ENCODE measurements around the gene PAPPA. TPM values are rescaled to one million over a fixed set of nuclear protein-coding genes. Genes with fewer than 3 reads are reported as not detected.

Gene PAPPA
- total RNA-seq, 2 experiments from 2014 or later, result not detected

DNA sequence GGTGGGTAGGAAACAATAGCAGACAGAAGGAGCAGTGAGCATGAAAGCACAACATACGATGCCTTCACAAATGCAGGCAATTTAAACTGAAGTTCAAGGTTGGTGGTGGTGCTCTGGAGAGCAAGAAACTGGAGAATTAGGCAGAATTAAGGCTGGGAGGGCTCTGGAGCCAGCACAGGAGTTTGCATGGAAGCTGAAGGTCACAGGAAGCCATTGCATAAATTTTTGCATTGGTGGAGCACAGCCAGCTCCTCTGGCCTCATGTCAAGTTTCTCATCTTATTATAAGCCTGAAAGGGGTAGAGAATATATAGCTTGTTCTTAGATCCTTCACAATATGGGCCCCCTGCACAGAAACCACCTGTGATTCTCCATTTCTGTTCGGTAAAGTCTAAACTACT, 207.4 kb downstream of the PAPPA start:
- H3K27ac Mint-ChIP-seq, result no peak overlapping the region
- no peaks in the 10 kb centered on the region for H3K36me3 Mint-ChIP-seq
- H3K9me3 Mint-ChIP-seq, result no peaks in the 10 kb centered on the region
- ATAC-seq (ENCODE audit: low read depth) (no peak), DNase-seq (no peak)
- H3K27me3 Mint-ChIP-seq, result no peaks in the 10 kb centered on the region
- POLR2A ChIA-PET, result no interaction called here
- H3K4me1 Mint-ChIP-seq, result no peaks in the 10 kb centered on the region
- H3K4me3 Mint-ChIP-seq, result no peak overlapping the region

DNA sequence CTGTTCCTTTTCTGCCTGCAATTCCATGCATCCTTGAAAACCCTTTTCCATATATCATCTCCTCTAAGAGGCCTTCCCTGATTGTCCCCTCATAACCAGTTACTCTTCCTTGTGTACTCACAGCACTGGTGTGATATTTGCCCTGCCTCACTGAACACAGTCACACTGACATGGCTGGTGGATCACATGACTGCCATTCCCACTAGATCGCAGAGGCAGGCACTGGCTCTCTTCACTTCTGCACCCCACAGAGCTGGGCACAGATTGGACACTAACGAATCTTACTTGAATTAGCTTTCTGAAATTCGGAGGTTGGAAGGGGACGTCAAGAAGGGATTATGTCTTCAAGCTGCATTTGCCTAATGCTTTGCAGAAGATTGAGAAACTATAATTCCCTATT, 208.0 kb downstream of the PAPPA start:
- no peaks in the 10 kb centered on the region for H3K36me3 Mint-ChIP-seq

DNA sequence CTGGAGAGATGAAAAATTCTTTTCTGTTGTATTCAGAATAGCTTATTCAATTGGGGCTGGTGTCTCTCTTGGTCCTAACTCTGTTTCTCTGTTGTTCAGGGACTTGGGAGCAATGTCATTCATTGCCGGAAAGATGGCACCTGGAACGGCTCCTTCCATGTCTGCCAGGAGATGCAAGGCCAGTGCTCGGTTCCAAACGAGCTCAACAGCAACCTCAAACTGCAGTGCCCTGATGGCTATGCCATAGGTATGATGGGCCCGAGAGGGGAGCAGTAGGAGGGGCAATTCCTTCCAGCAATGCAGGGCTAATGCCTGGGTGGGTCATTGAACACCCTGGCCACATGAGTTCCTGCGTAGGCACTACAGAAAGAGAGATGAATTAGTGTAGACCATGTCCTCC, 208.9 kb downstream of the PAPPA start:
- Mint-ChIP-seq H3K4me1 (no peaks in the 10 kb centered on the region), H3K36me3 (no peaks in the 10 kb centered on the region), H3K27ac (no peak overlapping the region), H3K27me3 (no peaks in the 10 kb centered on the region), H3K9me3 (no peaks in the 10 kb centered on the region), H3K4me3 (no peak overlapping the region)
- DNase-seq (no peak), ATAC-seq (ENCODE audit: low read depth) (no peak)
- POLR2A ChIA-PET, result no interaction called here

More for the DNA sequence above, 208.0 kb downstream of the PAPPA start:
- POLR2A ChIA-PET, result no interaction called here
- H3K4me1 Mint-ChIP-seq, result no peaks in the 10 kb centered on the region
- H3K27me3 Mint-ChIP-seq, result no peaks in the 10 kb centered on the region
- ATAC-seq (ENCODE audit: low read depth) (no peak), DNase-seq (no peak)
- no peak overlapping the region for H3K27ac Mint-ChIP-seq
- no peak overlapping the region for H3K4me3 Mint-ChIP-seq
- no peaks in the 10 kb centered on the region for H3K9me3 Mint-ChIP-seq

DNA sequence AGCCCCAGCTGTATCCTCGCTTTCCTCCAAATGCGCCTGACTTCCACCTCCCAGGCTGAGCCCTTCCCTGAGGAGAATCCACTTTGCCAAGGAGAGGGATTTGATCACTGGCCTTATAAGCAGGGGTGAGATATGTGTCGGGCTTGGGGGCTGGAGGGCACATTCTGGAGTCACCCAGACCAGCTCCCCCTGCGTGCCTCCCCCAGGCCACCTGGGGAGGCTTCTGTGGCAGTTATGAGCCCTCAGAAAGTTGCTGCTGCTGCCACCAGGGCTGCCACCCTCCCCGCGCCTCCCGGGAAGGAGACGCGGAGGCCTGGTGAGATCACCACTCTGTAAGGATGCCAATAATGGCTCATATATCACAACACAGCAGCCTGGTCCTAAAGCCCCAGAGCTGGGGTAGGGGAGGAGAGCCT, 211.5 kb downstream of the PAPPA start:
- Mint-ChIP-seq H3K9me3 (no peaks in the 10 kb centered on the region), H3K27ac (no peak overlapping the region), H3K4me1 (no peaks in the 10 kb centered on the region), H3K4me3 (no peak overlapping the region), H3K36me3 (no peaks in the 10 kb centered on the region), H3K27me3 (peaks cover 2% of the 10 kb centered on the region)
- ATAC-seq (ENCODE audit: low read depth), result no peak
- no peak for DNase-seq
- POLR2A ChIA-PET, result no interaction called here

DNA sequence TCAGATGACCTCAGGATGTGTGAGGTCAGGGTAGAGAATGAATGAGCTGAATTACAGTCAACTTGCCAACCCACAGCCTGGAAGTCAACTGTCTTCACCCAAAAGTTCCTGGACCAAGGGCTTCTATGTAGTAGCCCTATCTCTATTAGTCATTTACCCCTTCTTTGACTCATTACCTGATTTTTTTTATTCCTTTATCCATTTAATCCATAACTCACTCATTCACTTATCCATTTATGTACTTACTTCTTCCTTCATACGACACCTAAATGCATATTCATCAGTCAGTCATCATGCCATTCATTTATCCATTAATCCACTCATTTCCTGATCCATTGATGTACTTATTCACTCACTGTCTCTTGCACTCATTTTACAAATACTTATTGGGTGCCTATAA, 212.7 kb downstream of the PAPPA start:
- ATAC-seq (ENCODE audit: low read depth) (no peak), DNase-seq (no peak)
- no peak overlapping the region for H3K27ac Mint-ChIP-seq
- H3K9me3 Mint-ChIP-seq, result no peaks in the 10 kb centered on the region
- H3K4me3 Mint-ChIP-seq, result no peak overlapping the region
- no peaks in the 10 kb centered on the region for H3K36me3 Mint-ChIP-seq
- peaks cover 2% of the 10 kb centered on the region for H3K27me3 Mint-ChIP-seq
- POLR2A ChIA-PET, result no interaction called here
- no peaks in the 10 kb centered on the region for H3K4me1 Mint-ChIP-seq

DNA sequence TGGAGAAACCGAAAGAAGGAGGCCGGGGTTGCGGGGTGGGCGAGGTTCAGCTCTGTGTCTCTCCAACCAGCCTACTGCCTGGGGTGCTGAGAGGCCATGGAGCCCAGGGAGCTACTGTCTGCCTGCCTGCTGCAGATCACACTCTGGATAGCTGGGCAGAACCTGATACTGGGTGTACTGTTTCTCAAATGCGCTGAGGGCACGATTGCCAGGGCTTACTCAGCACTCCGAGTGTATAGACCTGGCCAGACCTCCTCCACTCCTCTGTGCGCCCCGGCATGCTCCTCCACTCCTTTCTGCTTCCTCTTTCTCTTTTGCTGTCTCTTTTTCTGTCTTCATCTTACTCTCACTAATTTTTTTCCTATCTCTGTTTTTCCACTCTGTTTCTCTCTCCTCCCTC, 215.1 kb downstream of the PAPPA start:
- Mint-ChIP-seq H3K9me3 (no peaks in the 10 kb centered on the region), H3K27me3 (peaks cover 2% of the 10 kb centered on the region), H3K36me3 (no peaks in the 10 kb centered on the region), H3K4me1 (no peaks in the 10 kb centered on the region), H3K4me3 (no peak overlapping the region), H3K27ac (no peak overlapping the region)
- POLR2A ChIA-PET, result no interaction called here
- ATAC-seq (ENCODE audit: low read depth) (no peak), DNase-seq (no peak)

DNA sequence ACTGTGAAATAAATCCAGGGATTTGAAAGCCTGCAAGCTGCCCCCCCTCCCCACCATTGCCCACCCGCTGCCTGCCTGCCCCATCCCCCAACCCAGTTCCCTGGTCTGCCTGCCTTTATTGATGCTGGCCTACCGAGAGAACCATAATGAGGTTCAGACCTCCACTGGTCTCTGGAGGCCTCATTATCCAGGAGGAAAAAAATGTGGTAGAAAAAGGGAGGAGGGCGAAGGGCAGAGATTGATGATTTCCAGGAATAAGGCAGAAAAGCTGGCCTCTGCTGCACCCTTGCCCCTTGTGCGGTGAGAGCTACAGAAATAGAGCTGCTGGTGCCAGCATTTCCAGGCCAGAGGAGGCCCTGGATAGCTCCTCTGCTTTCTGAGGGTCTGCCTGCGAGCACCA, 216.1 kb downstream of the PAPPA start:
- no peak overlapping the region for H3K27ac Mint-ChIP-seq
- H3K27me3 Mint-ChIP-seq, result peaks cover 2% of the 10 kb centered on the region
- no peak for DNase-seq
- no peak overlapping the region for H3K4me3 Mint-ChIP-seq
- POLR2A ChIA-PET, result no interaction called here
- no peak for ATAC-seq (ENCODE audit: low read depth)
- H3K36me3 Mint-ChIP-seq, result no peaks in the 10 kb centered on the region
- peaks cover 2% of the 10 kb centered on the region for H3K9me3 Mint-ChIP-seq
- peaks cover 2% of the 10 kb centered on the region for H3K4me1 Mint-ChIP-seq

DNA sequence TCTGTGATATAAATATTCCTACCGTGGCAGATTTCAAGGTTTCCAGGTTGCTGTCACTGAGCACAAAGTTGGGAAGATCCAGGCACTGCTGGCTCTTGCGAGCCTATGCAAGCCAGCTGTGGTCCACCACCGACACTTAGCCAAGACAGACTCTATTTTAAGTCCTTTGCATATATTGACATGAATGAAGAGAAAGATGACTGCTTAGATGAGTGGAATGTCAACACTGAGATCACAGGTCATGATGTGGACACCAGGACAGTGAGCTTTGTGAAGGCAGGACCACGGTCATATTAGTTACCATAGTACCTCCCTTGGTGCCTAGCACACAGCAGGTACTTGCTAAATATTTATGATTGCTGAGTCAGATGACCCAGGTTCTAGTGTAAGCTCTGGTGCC, 217.0 kb downstream of the PAPPA start:
- no peak overlapping the region for H3K27ac Mint-ChIP-seq
- H3K9me3 Mint-ChIP-seq, result peaks cover 2% of the 10 kb centered on the region
- peaks cover 2% of the 10 kb centered on the region for H3K27me3 Mint-ChIP-seq
- H3K4me1 Mint-ChIP-seq, result peaks cover 2% of the 10 kb centered on the region
- H3K4me3 Mint-ChIP-seq, result no peak overlapping the region
- ATAC-seq (ENCODE audit: low read depth) (no peak), DNase-seq (no peak)
- no peaks in the 10 kb centered on the region for H3K36me3 Mint-ChIP-seq
- POLR2A ChIA-PET, result no interaction called here

DNA sequence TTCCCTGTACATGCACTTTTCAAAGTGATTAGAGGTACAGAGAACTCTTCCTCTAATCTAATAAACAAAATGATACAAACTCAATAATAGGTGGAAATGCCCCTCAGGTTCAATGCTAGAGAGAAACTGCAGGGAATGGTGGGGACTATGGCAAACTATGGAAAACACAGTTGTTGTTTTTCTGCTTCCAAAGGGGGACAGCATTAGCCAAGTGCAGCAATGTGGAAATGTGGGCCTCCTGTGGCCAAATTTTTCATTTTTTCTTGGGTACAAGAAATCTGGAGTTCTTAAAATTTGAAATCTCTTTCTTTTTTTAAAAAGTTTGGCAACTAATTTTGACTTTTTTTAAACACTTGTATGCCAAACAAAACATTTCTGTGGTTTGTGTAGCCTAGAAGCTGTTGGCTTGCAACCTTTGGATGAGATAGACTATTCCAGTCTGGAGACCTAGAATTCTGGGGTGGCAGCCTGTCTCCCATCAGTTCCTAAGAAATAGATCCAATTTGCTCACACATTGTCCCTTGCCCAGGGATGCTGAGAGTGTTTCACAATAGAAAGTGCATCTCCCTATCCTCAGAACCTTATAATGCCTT, 218.6 kb downstream of the PAPPA start:
- H3K9me3 Mint-ChIP-seq, result peaks cover 2% of the 10 kb centered on the region
- H3K27ac Mint-ChIP-seq, result no peak overlapping the region
- peaks cover 2% of the 10 kb centered on the region for H3K27me3 Mint-ChIP-seq
- ATAC-seq (ENCODE audit: low read depth) (no peak), DNase-seq (no peak)
- POLR2A ChIA-PET, result no interaction called here
- H3K4me3 Mint-ChIP-seq, result no peak overlapping the region
- no peaks in the 10 kb centered on the region for H3K36me3 Mint-ChIP-seq
- H3K4me1 Mint-ChIP-seq, result peaks cover 2% of the 10 kb centered on the region

DNA sequence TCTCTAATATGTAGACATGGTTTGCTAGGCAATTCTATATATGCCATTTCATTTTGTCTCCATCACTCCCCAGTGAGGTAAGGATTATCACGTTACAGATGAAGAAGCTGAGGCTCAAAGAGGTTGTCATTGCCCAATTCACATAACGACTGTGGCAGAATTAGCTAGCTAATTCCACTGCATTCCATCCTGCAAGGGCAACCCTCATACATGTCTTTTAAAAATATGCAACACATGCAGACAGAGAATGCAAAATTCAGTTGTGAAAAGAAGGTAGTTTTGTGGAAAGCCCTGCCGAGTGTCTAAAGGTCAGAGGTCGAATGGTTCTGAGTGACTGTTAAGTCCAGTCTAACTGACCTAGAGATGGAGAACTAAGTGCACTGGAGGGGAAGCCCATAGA, 219.2 kb downstream of the PAPPA start:
- no peak for ATAC-seq (ENCODE audit: low read depth)
- no peak overlapping the region for H3K4me3 Mint-ChIP-seq
- peaks cover 2% of the 10 kb centered on the region for H3K4me1 Mint-ChIP-seq
- H3K27ac Mint-ChIP-seq, result no peak overlapping the region
- POLR2A ChIA-PET, result no interaction called here
- no peaks in the 10 kb centered on the region for H3K36me3 Mint-ChIP-seq
- no peak for DNase-seq
- peaks cover 2% of the 10 kb centered on the region for H3K27me3 Mint-ChIP-seq
- H3K9me3 Mint-ChIP-seq, result peaks cover 2% of the 10 kb centered on the region

DNA sequence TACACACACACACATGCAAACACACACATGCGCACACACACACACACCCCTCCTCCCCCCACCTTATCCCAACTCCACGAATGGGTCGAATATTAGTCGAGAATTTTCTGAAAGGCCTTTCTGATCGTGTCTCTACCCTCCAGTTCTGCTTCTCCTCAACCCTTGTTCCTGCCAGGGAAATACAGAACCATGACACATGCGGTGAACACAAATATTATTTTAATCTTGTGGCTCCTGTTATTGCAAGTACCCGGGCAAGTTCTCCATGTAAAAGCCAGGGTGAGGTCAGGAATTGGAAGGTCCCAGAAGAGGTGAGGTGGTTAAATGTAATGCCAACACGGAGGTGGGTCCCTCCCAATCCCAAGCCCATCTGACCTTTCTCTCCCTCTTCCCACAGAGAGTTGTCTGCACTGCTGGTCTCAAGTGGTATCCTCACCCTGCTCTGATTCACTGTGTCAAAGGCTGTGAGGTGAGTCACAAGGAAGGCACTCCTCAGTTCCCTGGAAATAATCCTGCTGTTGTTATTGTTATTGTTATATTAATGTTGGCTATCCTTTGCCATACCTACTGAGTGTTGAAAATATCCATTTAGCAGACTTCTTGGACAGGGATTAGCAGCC, 223.7 kb downstream of the PAPPA start:
- Mint-ChIP-seq H3K4me1 (peaks cover 5% of the 10 kb centered on the region), H3K9me3 (peaks cover 2% of the 10 kb centered on the region), H3K27ac (no peak overlapping the region), H3K4me3 (no peak overlapping the region), H3K36me3 (no peaks in the 10 kb centered on the region), H3K27me3 (peaks cover 2% of the 10 kb centered on the region)
- DNase-seq (no peak), ATAC-seq (ENCODE audit: low read depth) (no peak)
- POLR2A ChIA-PET, result no interaction called here

DNA sequence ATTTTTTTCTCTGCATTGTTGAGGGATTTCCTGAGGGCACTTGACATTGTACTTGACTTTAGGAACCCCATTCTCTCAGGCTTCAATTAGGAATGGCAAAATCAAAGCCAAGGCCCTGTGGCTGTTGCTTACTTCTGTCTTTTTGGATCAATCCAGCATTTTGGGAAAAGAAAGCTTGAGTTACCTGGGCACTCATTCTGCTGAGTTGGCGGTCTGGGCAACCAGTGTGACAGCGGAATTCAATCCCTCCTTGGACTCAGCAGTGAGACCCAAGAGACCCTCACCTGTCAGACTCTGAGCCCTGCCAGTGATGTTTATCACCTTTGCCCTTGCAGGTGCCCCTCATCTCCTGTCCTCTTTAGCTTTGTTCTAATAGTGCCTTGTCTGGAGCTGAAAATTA, 225.3 kb downstream of the PAPPA start:
- POLR2A ChIA-PET, result no interaction called here
- no peak overlapping the region for H3K4me3 Mint-ChIP-seq
- peaks cover 3% of the 10 kb centered on the region for H3K9me3 Mint-ChIP-seq
- peaks cover 2% of the 10 kb centered on the region for H3K27me3 Mint-ChIP-seq
- no peak overlapping the region for H3K27ac Mint-ChIP-seq
- no peak for ATAC-seq (ENCODE audit: low read depth)
- H3K36me3 Mint-ChIP-seq, result no peaks in the 10 kb centered on the region
- no peak for DNase-seq
- H3K4me1 Mint-ChIP-seq, result peaks cover 4% of the 10 kb centered on the region

DNA sequence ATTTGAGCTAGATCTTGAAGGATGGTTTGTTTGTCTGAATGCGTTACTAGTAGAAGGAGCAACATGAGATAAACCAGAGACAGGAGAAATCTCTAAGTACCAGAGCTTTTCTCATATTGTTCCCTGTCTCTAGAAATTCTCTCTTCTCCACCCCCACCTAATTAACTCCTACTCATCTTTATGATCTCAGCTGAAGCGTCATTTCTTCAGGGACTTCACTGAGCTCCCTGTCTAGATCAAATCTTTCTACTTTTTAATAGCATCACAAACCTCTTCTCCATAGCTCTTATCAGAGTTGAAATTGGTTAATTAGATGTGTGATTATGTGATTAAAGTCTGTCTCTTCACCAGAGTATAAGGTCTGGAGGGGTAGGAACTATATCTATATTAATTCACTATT, 226.2 kb downstream of the PAPPA start:
- no peak overlapping the region for H3K4me3 Mint-ChIP-seq
- H3K4me1 Mint-ChIP-seq, result peaks cover 3% of the 10 kb centered on the region
- H3K9me3 Mint-ChIP-seq, result peaks cover 1% of the 10 kb centered on the region
- peaks cover 2% of the 10 kb centered on the region for H3K27me3 Mint-ChIP-seq
- H3K27ac Mint-ChIP-seq, result no peak overlapping the region
- H3K36me3 Mint-ChIP-seq, result no peaks in the 10 kb centered on the region
- POLR2A ChIA-PET, result no interaction called here
- no peak for DNase-seq
- no peak for ATAC-seq (ENCODE audit: low read depth)

DNA sequence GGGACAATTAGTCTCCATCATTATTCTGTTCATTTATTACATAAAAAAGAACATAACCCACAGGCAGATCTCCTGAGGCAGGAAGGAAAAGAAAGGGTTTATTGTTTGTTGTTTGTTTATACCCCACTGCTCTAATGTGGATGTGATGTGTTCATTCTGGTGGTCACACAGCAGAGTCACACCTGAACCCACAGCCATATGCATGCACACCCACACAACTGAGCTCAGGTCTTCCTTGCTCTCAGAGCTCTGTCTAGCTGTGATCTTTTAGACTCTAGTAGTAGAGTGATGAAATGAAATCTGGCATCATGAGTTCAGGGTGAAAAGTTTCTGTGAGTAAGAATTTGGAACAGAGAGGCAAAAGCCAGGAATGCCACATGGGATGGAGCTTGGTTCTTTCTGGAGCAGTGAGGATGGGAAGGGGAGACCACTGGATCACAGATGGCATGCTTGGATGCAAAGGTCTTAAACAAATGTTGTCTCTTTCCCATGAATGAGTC, 227.0 kb downstream of the PAPPA start:
- Mint-ChIP-seq H3K27ac (no peak overlapping the region), H3K36me3 (no peaks in the 10 kb centered on the region)
- ATAC-seq (ENCODE audit: low read depth), result no peak

More for the DNA sequence above, 227.0 kb downstream of the PAPPA start:
- Mint-ChIP-seq H3K4me1 (peaks cover 3% of the 10 kb centered on the region), H3K4me3 (no peak overlapping the region), H3K9me3 (peaks cover 1% of the 10 kb centered on the region), H3K27me3 (peaks cover 2% of the 10 kb centered on the region)
- POLR2A ChIA-PET, result no interaction called here
- no peak for DNase-seq
